H1 (cell line): ENCODE results near the gene NANOS2. TPM values are rescaled to one million over a fixed set of nuclear protein-coding genes. Genes with fewer than 3 reads are reported as not detected.
A peak's percentile ranks its signal among the peaks of the same experiment; 100 is the strongest.

ENCODE experiments used
- CTCF ChIA-PET: fragments of 300-600 bp; sonication (Branson Sonifier 250); formaldehyde crosslinking; loops from one replicate; lab custom pipeline; 2021; ENCODE audit not compliant: partially characterized antibody; lab: Charles Lee
- POLR2A ChIA-PET: fragments of 300-600 bp; sonication (Branson Sonifier 250); formaldehyde crosslinking; loops from one replicate; lab custom pipeline; 2021; ENCODE audit warnings: inconsistent platforms; ENCODE audit not compliant: partially characterized antibody; lab: Charles Lee
- DNase-seq, 2 experiments: peaks; one replicate each; pipeline versions ENCODE4 v3.0.0 to v3.0.0-alpha.2; 2010 to 2022; ENCODE audit warnings: low spot score in 2 of 2, low read depth in 1 of 2, mixed read lengths in 1 of 2
- FAIRE-seq: peaks from 2 replicates; lab custom pipeline; 2011; peaks lifted over from hg19 to GRCh38; lab: Jason Lieb, UNC
- H2AFZ ChIP-seq: 2 replicates; pipeline ENCODE4 v1.8.1; 2012; ENCODE audit warnings: low read length, inconsistent platforms
- H2AK5ac ChIP-seq: 2 replicates; pipeline ENCODE4 v1.6.1; 2013; ENCODE audit warnings: low read depth, low read length
- H2BK120ac ChIP-seq: replicated peaks from 2 replicates; pipeline ENCODE3; 2013; ENCODE audit warnings: low read depth, low read length, inconsistent platforms
- H2BK12ac ChIP-seq: 2 replicates; pipeline ENCODE4 v1.6.1; 2013; ENCODE audit warnings: low read depth, low read length
- H2BK15ac ChIP-seq: 2 replicates; pipeline ENCODE4 v1.6.1; 2013; ENCODE audit warnings: low read length
- H2BK20ac ChIP-seq: 2 replicates; pipeline ENCODE4 v1.6.1; 2013; ENCODE audit warnings: low read length
- H2BK5ac ChIP-seq: 2 replicates; pipeline ENCODE4 v1.6.1; 2013; ENCODE audit warnings: low read depth, low read length
- H3K14ac ChIP-seq: 2 replicates; pipeline ENCODE4 v1.6.1; 2013; ENCODE audit warnings: inconsistent platforms; ENCODE audit not compliant: insufficient read length
- H3K18ac ChIP-seq: 2 replicates; pipeline ENCODE4 v1.6.1; 2013; ENCODE audit warnings: low read length; ENCODE audit errors: extremely low read depth
- H3K23ac ChIP-seq: 2 replicates; pipeline ENCODE4 v1.6.1; 2013; ENCODE audit warnings: inconsistent platforms; ENCODE audit not compliant: insufficient read length
- H3K23me2 ChIP-seq: 2 replicates; pipeline ENCODE4 v1.6.1; 2013; ENCODE audit warnings: low read depth, low read length
- H3K27ac ChIP-seq: 2 replicates; pipeline ENCODE4 v1.6.1; 2011; ENCODE audit warnings: low read depth, low read length, inconsistent platforms
- H3K27me3 ChIP-seq, 4 experiments: replicated peaks in 1 of 4; 1 replicate in 1 of 4; 2 replicates in 3 of 4; pipeline versions ENCODE4 v1.6.1 to v1.8.1; 2011 to 2013; ENCODE audit warnings: low read length in 3 of 4, mild to moderate bottlenecking in 3 of 4, inconsistent platforms in 2 of 4, mixed read lengths in 2 of 4, moderate library complexity in 1 of 4; ENCODE audit not compliant: control insufficient read depth in 3 of 4, insufficient read depth in 3 of 4; ENCODE audit errors: extremely low read depth in 1 of 4
- H3K36me3 ChIP-seq, 4 experiments: 2 replicates each; pipeline versions ENCODE4 v1.6.1 to v1.8.1; 2011 to 2013; ENCODE audit warnings: mild to moderate bottlenecking in 4 of 4, low read length in 3 of 4, moderate library complexity in 2 of 4, control low read depth in 1 of 4, inconsistent platforms in 1 of 4; ENCODE audit not compliant: insufficient read depth in 4 of 4, control insufficient read depth in 2 of 4
- H3K4ac ChIP-seq: replicated peaks from 2 replicates; pipeline ENCODE3; 2013; ENCODE audit warnings: low read length, low read depth, mixed read lengths, inconsistent platforms; ENCODE audit not compliant: insufficient read length
- H3K4me1 ChIP-seq, 4 experiments: replicated peaks in 1 of 4; 1 replicate in 1 of 4; 2 replicates in 3 of 4; pipeline versions ENCODE4 v1.6.1 to v1.8.1; 2011 to 2013; ENCODE audit warnings: low read length in 3 of 4, inconsistent platforms in 2 of 4, mixed read lengths in 1 of 4; ENCODE audit not compliant: insufficient read depth in 4 of 4, control insufficient read depth in 3 of 4
- H3K4me2 ChIP-seq, 2 experiments: 2 replicates each; pipeline versions ENCODE4 v1.6.1 to v1.8.1; 2011 to 2013; ENCODE audit warnings: low read depth in 2 of 2, low read length in 2 of 2, control low read depth in 1 of 2, inconsistent platforms in 1 of 2, mild to moderate bottlenecking in 1 of 2; ENCODE audit not compliant: insufficient read depth in 1 of 2
- H3K4me3 ChIP-seq, 4 experiments: fragments of 200-600, 300-600 bp in 1 of 4; sonication (generic), shearing (Covaris generic), sonication (Bioruptor Twin) in 1 of 4; 2 replicates each; pipeline versions ENCODE4 v1.5.1 to v1.8.1; 2011 to 2016; ENCODE audit warnings: low read length in 4 of 4, low read depth in 3 of 4, control low read depth in 2 of 4, inconsistent platforms in 2 of 4, mild to moderate bottlenecking in 2 of 4, mixed read lengths in 1 of 4, moderate library complexity in 1 of 4; ENCODE audit not compliant: insufficient read depth in 2 of 4; ENCODE audit errors: extremely low read depth in 1 of 4
- H3K56ac ChIP-seq: replicated peaks from 2 replicates; pipeline ENCODE3; 2013; ENCODE audit warnings: low read depth, mild to moderate bottlenecking, mixed read lengths, low read length, inconsistent platforms; ENCODE audit not compliant: insufficient read length
- H3K79me1 ChIP-seq: 2 replicates; pipeline ENCODE4 v1.6.1; 2013; ENCODE audit warnings: low read depth, low read length, control low read depth
- H3K79me2 ChIP-seq, 2 experiments: 2 replicates each; pipeline versions ENCODE4 v1.6.1 to v1.8.1; 2012 to 2013; ENCODE audit warnings: low read length in 2 of 2, mild to moderate bottlenecking in 2 of 2, inconsistent platforms in 1 of 2; ENCODE audit not compliant: insufficient read depth in 2 of 2, control insufficient read depth in 1 of 2
- H3K9ac ChIP-seq, 4 experiments: replicated peaks in 1 of 4; 1 replicate in 1 of 4; 2 replicates in 3 of 4; pipeline versions ENCODE4 v1.6.1 to v1.8.1; 2011 to 2013; ENCODE audit warnings: low read depth in 3 of 4, low read length in 3 of 4, control low read depth in 2 of 4, mild to moderate bottlenecking in 2 of 4, moderate library complexity in 2 of 4, inconsistent platforms in 1 of 4; ENCODE audit errors: extremely low read depth in 1 of 4
- H3K9me3 ChIP-seq, 2 experiments: 2 replicates each; pipeline versions ENCODE4 v1.6.1 to v1.8.1; 2012 to 2013; ENCODE audit warnings: mild to moderate bottlenecking in 2 of 2, moderate library complexity in 2 of 2, control low read depth in 1 of 2, inconsistent platforms in 1 of 2, low read depth in 1 of 2, low read length in 1 of 2, mixed read lengths in 1 of 2; ENCODE audit not compliant: insufficient read depth in 2 of 2
- H4K20me1 ChIP-seq, 2 experiments: replicated peaks in 1 of 2; 2 replicates each; pipeline versions ENCODE3 to v1.8.1; 2011 to 2013; ENCODE audit warnings: inconsistent platforms in 2 of 2, low read length in 2 of 2, mild to moderate bottlenecking in 1 of 2; ENCODE audit not compliant: insufficient read depth in 2 of 2, control insufficient read depth in 1 of 2
- H4K5ac ChIP-seq: 2 replicates; pipeline ENCODE4 v1.6.1; 2013; ENCODE audit warnings: low read length, low read depth, mixed read lengths, inconsistent platforms; ENCODE audit not compliant: insufficient read length
- H4K8ac ChIP-seq: 2 replicates; pipeline ENCODE4 v1.8.0; 2013; ENCODE audit warnings: mild to moderate bottlenecking, moderate library complexity, low read length, inconsistent platforms; ENCODE audit not compliant: insufficient read depth; ENCODE audit errors: extremely low read depth
- H4K91ac ChIP-seq: replicated peaks from 2 replicates; pipeline ENCODE3; 2013; ENCODE audit warnings: low read length, mixed read lengths, inconsistent platforms; ENCODE audit not compliant: insufficient read length
- ASH2L ChIP-seq: fragments of 200-600, 300-600 bp; sonication (generic); IDR thresholded peaks from one replicate; pipeline ENCODE4 v1.7.1; 2017; ENCODE audit warnings: low read length
- CBX8 ChIP-seq: fragments of 300-800, 300-1000 bp; sonication (generic); IDR thresholded peaks from 2 replicates; pipeline ENCODE4 v1.7.1; 2016; ENCODE audit warnings: low read depth, low read length, borderline replicate concordance
- CREB1 ChIP-seq: IDR thresholded peaks from 2 replicates; pipeline ENCODE4 v1.6.1; 2012; ENCODE audit warnings: inconsistent platforms
- CTCF ChIP-seq, 3 experiments: IDR thresholded peaks; 1 replicate in 2 of 3; 2 replicates in 1 of 3; pipeline versions ENCODE4 v1.5.1 to v1.6.1; 2011; ENCODE audit warnings: low read length in 3 of 3, mild to moderate bottlenecking in 3 of 3, inconsistent platforms in 2 of 3, low read depth in 1 of 3, moderate library complexity in 1 of 3; ENCODE audit not compliant: insufficient read depth in 1 of 3; ENCODE audit errors: control extremely low read depth in 1 of 3
- PHF8 ChIP-seq: fragments of 200-600 bp; sonication (generic); conservative IDR thresholded peaks from 2 replicates; pipeline ENCODE4 v1.7.1; 2012; ENCODE audit warnings: low read depth, mild to moderate bottlenecking, inconsistent platforms, low read length, moderate library complexity
- POU5F1 ChIP-seq: IDR thresholded peaks from 2 replicates; pipeline ENCODE4 v1.6.1; 2011; ENCODE audit warnings: low read depth, mild to moderate bottlenecking, low read length, moderate library complexity
- WGBS, 2 experiments: shearing (Covaris generic) in 1 of 2; methylation state at CpG; one replicate each; pipeline versions ENCODE4 v1.1.6 to v1.1.7; 2013 to 2015; ENCODE audit warnings: low lambda C conversion rate in 2 of 2, mixed read lengths in 2 of 2, inconsistent platforms in 1 of 2, low coverage in 1 of 2, missing lambda C conversion rate in 1 of 2; ENCODE audit not compliant: insufficient replicate concordance in 2 of 2, insufficient coverage in 1 of 2, insufficient read length in 1 of 2; ENCODE audit errors: extremely low coverage in 1 of 2, missing lambda C conversion rate in 1 of 2; 5-methylcytosine and 5-hydroxymethylcytosine counted together
- long read RNA-seq, 2 experiments: library from RNA in 1 of 2; library from capped mRNA in 1 of 2; stranded (forward); transcript quantifications; one replicate each; pipeline ENCODE4 v2.0.0, GENCODE V29; 2021; ENCODE audit warnings: inconsistent platforms in 1 of 2
- polyA minus RNA-seq, 3 experiments: library from RNA; depleted of rRNA, polyadenylated mRNA; stranded (reverse); fragments of >200 nt; gene quantifications; 1 replicate in 2 of 3; 2 replicates in 1 of 3; pipeline ENCODE4 v1.2.3, GENCODE V29; 2011
- polyA plus RNA-seq, 7 experiments: library from polyadenylated mRNA; depleted of rRNA in 3 of 7; stranded (reverse) in 5 of 7; unstranded in 2 of 7; fragments of >200 nt in 5 of 7; fragments of 200-250 nt in 2 of 7; gene quantifications; 1 replicate in 5 of 7; 2 replicates in 1 of 7; 4 replicates in 1 of 7; pipeline versions ENCODE4 v1.2.1 to v1.2.3, GENCODE V29; 2011 to 2013; ENCODE audit warnings: missing spikeins in 2 of 7, mixed read lengths in 2 of 7
- total RNA-seq: library from RNA; stranded (reverse); fragmentation: NEBNext Ultra II Directional; extraction: Animal tissue kit (Norgen Biotek cat#: 25700); gene quantifications from 2 replicates; pipeline ENCODE4 v1.2.1, GENCODE V29; 2021

NANOS2 gene
- total RNA-seq (not detected in 2 replicates), polyA plus RNA-seq (2011; rRNA removed) (0.20 and 0.24 TPM in 2 replicates), polyA minus RNA-seq (2011; rRNA and poly(A)+ RNA removed) (not detected in 2 replicates)
- polyA plus RNA-seq (2011; cell fraction: cytosol; rRNA removed): 0.09 TPM
- polyA plus RNA-seq (2011; cell fraction: nucleus; rRNA removed): 0.56 TPM
- polyA plus RNA-seq (2012, experiment 1 of 2): 0.13 to 0.17 TPM in 2 of 4 replicates, not detected in the others
- polyA plus RNA-seq (2012, experiment 2 of 2): not detected
- 0.10 TPM for polyA plus RNA-seq (2013, experiment 1 of 2)
- 0.06 TPM for polyA plus RNA-seq (2013, experiment 2 of 2)
- polyA minus RNA-seq (2011; cell fraction: cytosol; rRNA and poly(A)+ RNA removed): not detected
- polyA minus RNA-seq (2011; cell fraction: nucleus; rRNA and poly(A)+ RNA removed): not detected
- long read RNA-seq, experiment 1: 0 reads
- long read RNA-seq, experiment 2: 0 reads

DNA sequence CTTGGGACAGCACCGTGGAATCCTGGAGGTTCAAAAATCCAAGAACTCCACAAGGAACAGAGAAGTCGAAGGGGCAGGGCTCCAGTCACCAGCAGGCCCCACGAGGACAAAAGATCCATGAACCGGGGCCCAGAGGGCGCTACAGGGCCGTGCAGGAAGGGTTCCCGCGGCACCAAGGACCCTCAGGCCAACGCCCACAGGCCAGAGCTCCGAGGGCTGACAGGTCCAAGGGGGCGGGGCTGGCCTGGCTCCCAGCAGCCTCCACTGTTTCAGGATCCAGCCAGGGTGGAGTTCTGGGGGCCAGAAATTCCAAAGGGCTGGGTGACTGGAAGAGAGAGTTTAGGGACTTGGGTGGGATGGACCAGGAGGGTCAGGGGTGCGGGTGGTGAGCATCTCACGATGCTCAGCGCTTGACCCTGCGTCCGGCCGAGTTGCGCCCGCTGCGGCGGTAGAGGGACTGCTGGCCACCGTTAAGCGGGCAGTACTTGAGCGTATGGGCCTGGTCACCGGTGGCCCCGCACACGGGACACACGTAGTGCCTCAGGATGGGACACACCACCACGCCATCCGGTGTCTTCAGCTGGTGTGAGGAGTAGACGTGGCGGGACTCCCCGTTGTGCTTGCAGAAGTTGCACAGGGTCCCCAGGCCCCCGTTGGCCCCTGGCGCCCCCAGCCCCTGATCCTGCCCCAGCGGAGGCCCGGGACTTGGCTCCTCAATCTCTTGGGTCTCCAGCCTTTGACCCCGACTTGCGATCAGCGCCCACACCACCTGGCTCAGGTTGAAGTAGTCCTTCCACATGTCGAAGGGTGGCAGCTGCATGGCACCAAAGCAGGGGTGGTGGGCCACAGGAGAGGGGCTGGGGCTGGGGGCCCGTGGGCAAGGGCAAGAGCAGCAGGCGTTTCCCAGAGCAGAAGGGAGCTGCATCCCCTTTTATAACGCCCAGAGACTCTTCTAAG, at the start of gene NANOS2:
TSS of gene NANOS2 (minus strand) at position 905 of the 957 bp plus-strand sequence. CDS start at position 820, 85 bp downstream.
- WGBS, 2 experiments: 74% methylated on average over 39 of the region's 44 CpGs; no CpG with 5 or more reads in 1 of the 2 experiments
- H3K4me2 ChIP-seq: no peak within 1 kb of the TSS
- CTCF ChIA-PET: interaction anchor here (0.5 to 3.7 kb wide), 27 partner anchors 8 to 1163 kb away, joined by 3 to 25 read pairs (median 3); partner anchors contain the start of genes FOXA3 and MYPOP
- TF ChIP-seq PHF8 (no peak), POU5F1 (no peak), CREB1 (peak; percentile 26; the same call in 1 of the 2 replicates), CBX8 (no peak), ASH2L (no peak), CTCF (IDR thresholded peaks at IDR 0.05; ENCODE audit: control extremely low read depth in 1 of 3, insufficient read depth in 1 of 3, low read depth in 1 of 3, low read length in 3 of 3) (peak; percentile 70 to 89 (median 88))

More for the DNA sequence above, at the start of gene NANOS2:
- Histone ChIP-seq H4K91ac (no peak within 1 kb of the TSS), H3K18ac (no peak within 1 kb of the TSS), H3K27me3 (no peaks in the 10 kb centered on the region), H3K23me2 (no peaks in the 10 kb centered on the region), H2BK12ac (peak within 1 kb of the TSS; percentile 94; the same call in 1 of the 2 replicates), H4K20me1 (no peaks in the 10 kb centered on the region), H4K8ac (peak within 1 kb of the TSS; percentile 7), H2BK120ac (no peak within 1 kb of the TSS), H2BK5ac (no peak within 1 kb of the TSS; the same call in 1 of the 2 replicates), H3K36me3 (no peaks in the 10 kb centered on the region), H2BK15ac (peak within 1 kb of the TSS; percentile 81), H3K79me1 (no peaks in the 10 kb centered on the region), H3K56ac (no peak within 1 kb of the TSS), H3K79me2 (no peaks in the 10 kb centered on the region), H3K4me3 (no peak within 1 kb of the TSS), H2BK20ac (peak within 1 kb of the TSS; percentile 32; the same call in 1 of the 2 replicates), H3K9me3 (no peaks in the 10 kb centered on the region), H3K4ac (no peak within 1 kb of the TSS), H3K27ac (no peak within 1 kb of the TSS), H2AK5ac (no peak within 1 kb of the TSS), H3K23ac (no peak within 1 kb of the TSS), H3K14ac (no peak within 1 kb of the TSS), H3K9ac (no peak within 1 kb of the TSS), H2AFZ (peak within 1 kb of the TSS; percentile 92), H3K4me1 (peaks cover 0 to 3% (median 0%) of the 10 kb centered on the region in 4 experiments; a peak in 3 of 7 replicates), H4K5ac (no peak within 1 kb of the TSS)
- FAIRE-seq (peak; percentile 86), DNase-seq (peak; percentile 54 to 91)
- POLR2A ChIA-PET: interaction anchor here (1.0 to 1.1 kb wide), 2 partner anchors 11 to 13 kb away, joined by 3 to 4 read pairs; partner anchors contain the start of gene MYPOP
